ENCODE data around the gene SCLY. TPM values are rescaled to one million over a fixed set of nuclear protein-coding genes. Genes with fewer than 3 reads are reported as not detected.

SCLY gene
- total RNA-seq, 1 experiment from 2014 or later = 40.1 TPM

GRCh38 chr2:238131761-238132462 is 71.1 kb downstream of the SCLY start:
- ChIA-PET POLR2A (no interaction called here), CTCF (interaction anchor here (0.7 kb wide), 1 partner anchor 45 kb away, joined by 3 read pairs; no protein-coding TSS in a partner anchor)
- H3K27me3 Mint-ChIP-seq (ENCODE audit: insufficient read depth, unreplicated experiment) = no peaks in the 10 kb centered on the region
- no peak for DNase-seq (ENCODE audit: unreplicated experiment)
- H3K36me3 Mint-ChIP-seq (ENCODE audit: insufficient read depth, unreplicated experiment) = no peaks in the 10 kb centered on the region
- H3K4me1 Mint-ChIP-seq (ENCODE audit: insufficient read depth, unreplicated experiment) = no peaks in the 10 kb centered on the region
- intact Hi-C loops (cut with micrococcal nuclease) = no loop called here
- no peak overlapping the region for H3K4me3 Mint-ChIP-seq (ENCODE audit: unreplicated experiment)
- no TSS peak for BruUV-seq (replicated peaks)
- TF ChIP-seq CTCF (IDR thresholded peaks at IDR 0.05; ENCODE audit: unreplicated experiment) = no peak
- H3K27ac Mint-ChIP-seq (ENCODE audit: low read depth, unreplicated experiment) = no peak overlapping the region
- no peaks in the 10 kb centered on the region for H3K9me3 Mint-ChIP-seq (ENCODE audit: unreplicated experiment)

GRCh38 chr2:238132463-238133450 is 72.0 kb downstream of the SCLY start:
- no peaks in the 10 kb centered on the region for H3K36me3 Mint-ChIP-seq (ENCODE audit: insufficient read depth, unreplicated experiment)
- no peak overlapping the region for H3K27ac Mint-ChIP-seq (ENCODE audit: low read depth, unreplicated experiment)
- H3K4me1 Mint-ChIP-seq (ENCODE audit: insufficient read depth, unreplicated experiment) = peaks cover 6% of the 10 kb centered on the region
- intact Hi-C loops (cut with micrococcal nuclease) = no loop called here
- BruUV-seq (replicated peaks) = no TSS peak
- no peak for DNase-seq (ENCODE audit: unreplicated experiment)
- ChIA-PET CTCF (interaction anchor here (0.6 to 0.7 kb wide), 2 partner anchors 46 to 104 kb away, joined by 3 read pairs; no protein-coding TSS in a partner anchor), POLR2A (no interaction called here)
- no peak for TF ChIP-seq CTCF (IDR thresholded peaks at IDR 0.05; ENCODE audit: unreplicated experiment)
- H3K9me3 Mint-ChIP-seq (ENCODE audit: unreplicated experiment) = no peaks in the 10 kb centered on the region
- no peak overlapping the region for H3K4me3 Mint-ChIP-seq (ENCODE audit: unreplicated experiment)
- no peaks in the 10 kb centered on the region for H3K27me3 Mint-ChIP-seq (ENCODE audit: insufficient read depth, unreplicated experiment)

GRCh38 chr2:238133499-238134392 is 72.9 kb downstream of the SCLY start:
- Mint-ChIP-seq H3K9me3 (ENCODE audit: unreplicated experiment) (no peaks in the 10 kb centered on the region), H3K4me3 (ENCODE audit: unreplicated experiment) (no peak overlapping the region), H3K4me1 (ENCODE audit: insufficient read depth, unreplicated experiment) (peaks cover 7% of the 10 kb centered on the region), H3K27me3 (ENCODE audit: insufficient read depth, unreplicated experiment) (no peaks in the 10 kb centered on the region), H3K36me3 (ENCODE audit: insufficient read depth, unreplicated experiment) (no peaks in the 10 kb centered on the region), H3K27ac (ENCODE audit: low read depth, unreplicated experiment) (no peak overlapping the region)
- intact Hi-C loops (cut with micrococcal nuclease) = no loop called here
- TF ChIP-seq CTCF (IDR thresholded peaks at IDR 0.05; ENCODE audit: unreplicated experiment) = no peak
- no peak for DNase-seq (ENCODE audit: unreplicated experiment)
- CTCF ChIA-PET = interaction anchor here (0.6 to 0.7 kb wide), 2 partner anchors 22 to 105 kb away, joined by 3 read pairs; no protein-coding TSS in a partner anchor
- BruUV-seq (replicated peaks) = no TSS peak
- POLR2A ChIA-PET = no interaction called here

Data from MCF 10A (cell line).